Ishikawa (cell line): ENCODE measurements around the gene WIPF3.

Experiments used
- CEBPB ChIP-seq: IDR thresholded peaks from 2 replicates; pipeline ENCODE4 v1.6.1; 2012
- CREB1 ChIP-seq: IDR thresholded peaks from 2 replicates; pipeline ENCODE4 v1.6.1; 2012; ENCODE audit warnings: low read depth
- EGR1 ChIP-seq: IDR thresholded peaks from 2 replicates; pipeline ENCODE4 v1.6.1; 2012
- EP300 ChIP-seq: IDR thresholded peaks from 2 replicates; pipeline ENCODE4 v1.6.1; 2012; ENCODE audit warnings: borderline replicate concordance
- RAD21 ChIP-seq: IDR thresholded peaks from 2 replicates; pipeline ENCODE4 v1.6.1; 2012; ENCODE audit warnings: low read depth
- TCF12 ChIP-seq: IDR thresholded peaks from 2 replicates; pipeline ENCODE4 v1.6.1; 2012; ENCODE audit warnings: low read depth
- ZBTB7A ChIP-seq: IDR thresholded peaks from 2 replicates; pipeline ENCODE4 v1.6.1; 2012; ENCODE audit warnings: low read depth
- TF ChIP-seq, protein P1 (sequence below): IDR thresholded peaks from 2 replicates; pipeline ENCODE4 v1.6.1; 2012; ENCODE audit warnings: low read depth, mild to moderate bottlenecking
- TF ChIP-seq, protein P2 (sequence below): IDR thresholded peaks from 2 replicates; pipeline ENCODE4 v1.6.1; 2012
- TF ChIP-seq, protein P3 (sequence below): IDR thresholded peaks from 2 replicates; pipeline ENCODE4 v1.6.1; 2012

DNA sequence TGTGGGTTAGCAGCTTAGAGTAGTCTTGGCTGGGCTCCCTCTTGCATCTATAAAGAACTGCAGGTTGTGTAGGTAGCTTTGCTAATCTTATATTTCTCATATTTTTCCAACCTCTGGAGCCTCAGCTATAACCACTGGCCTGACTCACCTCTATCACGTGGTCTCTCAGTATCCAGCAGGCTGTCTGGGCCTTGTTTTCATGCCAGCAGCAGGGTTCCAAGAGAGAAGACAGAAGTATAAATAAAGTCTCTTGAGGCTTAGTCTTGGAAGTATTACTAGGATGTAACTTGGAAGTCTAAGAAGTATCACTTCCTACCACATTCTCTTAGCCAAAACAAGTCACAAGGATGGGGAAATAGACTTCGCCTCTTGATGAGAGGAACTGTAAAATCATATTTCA lies 73.3 kb downstream of the WIPF3 start:
- no peak for TF ChIP-seq EP300
- TF ChIP-seq RAD21: no peak
- no peak for TF ChIP-seq TCF12
- no peak for TF ChIP-seq ZBTB7A
- no peak for TF ChIP-seq CEBPB
- TF ChIP-seq, protein P1, sequence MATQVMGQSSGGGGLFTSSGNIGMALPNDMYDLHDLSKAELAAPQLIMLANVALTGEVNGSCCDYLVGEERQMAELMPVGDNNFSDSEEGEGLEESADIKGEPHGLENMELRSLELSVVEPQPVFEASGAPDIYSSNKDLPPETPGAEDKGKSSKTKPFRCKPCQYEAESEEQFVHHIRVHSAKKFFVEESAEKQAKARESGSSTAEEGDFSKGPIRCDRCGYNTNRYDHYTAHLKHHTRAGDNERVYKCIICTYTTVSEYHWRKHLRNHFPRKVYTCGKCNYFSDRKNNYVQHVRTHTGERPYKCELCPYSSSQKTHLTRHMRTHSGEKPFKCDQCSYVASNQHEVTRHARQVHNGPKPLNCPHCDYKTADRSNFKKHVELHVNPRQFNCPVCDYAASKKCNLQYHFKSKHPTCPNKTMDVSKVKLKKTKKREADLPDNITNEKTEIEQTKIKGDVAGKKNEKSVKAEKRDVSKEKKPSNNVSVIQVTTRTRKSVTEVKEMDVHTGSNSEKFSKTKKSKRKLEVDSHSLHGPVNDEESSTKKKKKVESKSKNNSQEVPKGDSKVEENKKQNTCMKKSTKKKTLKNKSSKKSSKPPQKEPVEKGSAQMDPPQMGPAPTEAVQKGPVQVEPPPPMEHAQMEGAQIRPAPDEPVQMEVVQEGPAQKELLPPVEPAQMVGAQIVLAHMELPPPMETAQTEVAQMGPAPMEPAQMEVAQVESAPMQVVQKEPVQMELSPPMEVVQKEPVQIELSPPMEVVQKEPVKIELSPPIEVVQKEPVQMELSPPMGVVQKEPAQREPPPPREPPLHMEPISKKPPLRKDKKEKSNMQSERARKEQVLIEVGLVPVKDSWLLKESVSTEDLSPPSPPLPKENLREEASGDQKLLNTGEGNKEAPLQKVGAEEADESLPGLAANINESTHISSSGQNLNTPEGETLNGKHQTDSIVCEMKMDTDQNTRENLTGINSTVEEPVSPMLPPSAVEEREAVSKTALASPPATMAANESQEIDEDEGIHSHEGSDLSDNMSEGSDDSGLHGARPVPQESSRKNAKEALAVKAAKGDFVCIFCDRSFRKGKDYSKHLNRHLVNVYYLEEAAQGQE: no peak
- TF ChIP-seq EGR1: no peak
- TF ChIP-seq, protein P2, sequence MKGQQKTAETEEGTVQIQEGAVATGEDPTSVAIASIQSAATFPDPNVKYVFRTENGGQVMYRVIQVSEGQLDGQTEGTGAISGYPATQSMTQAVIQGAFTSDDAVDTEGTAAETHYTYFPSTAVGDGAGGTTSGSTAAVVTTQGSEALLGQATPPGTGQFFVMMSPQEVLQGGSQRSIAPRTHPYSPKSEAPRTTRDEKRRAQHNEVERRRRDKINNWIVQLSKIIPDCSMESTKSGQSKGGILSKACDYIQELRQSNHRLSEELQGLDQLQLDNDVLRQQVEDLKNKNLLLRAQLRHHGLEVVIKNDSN: no peak
- no peak for TF ChIP-seq CREB1
- TF ChIP-seq, protein P3, sequence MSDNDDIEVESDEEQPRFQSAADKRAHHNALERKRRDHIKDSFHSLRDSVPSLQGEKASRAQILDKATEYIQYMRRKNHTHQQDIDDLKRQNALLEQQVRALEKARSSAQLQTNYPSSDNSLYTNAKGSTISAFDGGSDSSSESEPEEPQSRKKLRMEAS: no peak
